Vagina (tissue), 2 donors: Measurements from ENCODE around the gene DGCR2.

Experiments used
- CTCF ChIP-seq, 3 experiments: fragments of 450-650 bp in 2 of 3; fragments of 200-600 bp in 1 of 3; sonication (generic) in 1 of 3; IDR thresholded peaks; one replicate each; pipeline ENCODE4 v1.5.1; 2017 to 2019; ENCODE audit warnings: antibody characterized with exemption in 3 of 3, mild to moderate bottlenecking in 2 of 3, moderate library complexity in 2 of 3
- POLR2A ChIP-seq, 2 donors: fragments of 450-650 bp; IDR thresholded peaks; one replicate each; pipeline ENCODE4 v1.6.1; 2017; ENCODE audit warnings: antibody characterized with exemption in 2 of 2, mild to moderate bottlenecking in 2 of 2, moderate library complexity in 2 of 2
- POLR2AphosphoS5 ChIP-seq, 2 donors: sonication (generic); formaldehyde crosslinking; IDR thresholded peaks; one replicate each; pipeline ENCODE4 v1.9.0; 2017; ENCODE audit warnings: antibody characterized with exemption in 2 of 2, mild to moderate bottlenecking in 2 of 2, low read depth in 1 of 2; ENCODE audit not compliant: insufficient read depth in 1 of 2

DNA sequence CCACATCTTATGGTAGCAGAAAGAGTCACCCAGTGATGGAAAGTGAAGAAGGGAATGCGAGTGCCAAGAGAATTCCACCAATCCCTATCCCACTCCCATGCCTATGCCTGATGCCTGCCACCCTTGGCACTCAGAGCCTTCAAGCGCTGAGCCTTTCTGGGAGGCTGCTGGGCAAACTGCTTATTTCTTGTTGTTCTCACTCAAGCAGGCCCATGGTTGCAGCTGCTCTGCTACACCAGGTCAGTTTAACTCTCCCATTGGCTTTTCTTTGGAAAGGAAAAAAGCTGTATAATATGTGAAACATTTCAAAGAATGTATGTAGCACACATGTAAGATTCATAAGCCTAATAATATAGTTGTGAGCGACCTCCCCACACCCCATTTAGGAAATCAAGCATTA is 41.4 kb downstream of the DGCR2 start:
- TF ChIP-seq CTCF (IDR thresholded peaks at IDR 0.05) (no peak), POLR2A (IDR thresholded peaks at IDR 0.05) (no peak), POLR2AphosphoS5 (IDR thresholded peaks at IDR 0.05; ENCODE audit: insufficient read depth in 1 of 2, low read depth in 1 of 2) (no peak)
